Activated CD4-positive, alpha-beta T cell treated with anti-CD3 and anti-CD28 coated beads for 4 hours (primary cell): Measurements from ENCODE around the gene PITPNC1.
"Not testable (repeated sequence)": the region's sequence is repeated elsewhere in the genome, so short reads cannot be mapped to it uniquely, and the experiment has no call there.

Source experiments
- DNase-seq, 2 donors: peaks; one replicate each; pipeline ENCODE4 v3.0.0-alpha.2; 2020

PITPNC1 gene

DNA sequence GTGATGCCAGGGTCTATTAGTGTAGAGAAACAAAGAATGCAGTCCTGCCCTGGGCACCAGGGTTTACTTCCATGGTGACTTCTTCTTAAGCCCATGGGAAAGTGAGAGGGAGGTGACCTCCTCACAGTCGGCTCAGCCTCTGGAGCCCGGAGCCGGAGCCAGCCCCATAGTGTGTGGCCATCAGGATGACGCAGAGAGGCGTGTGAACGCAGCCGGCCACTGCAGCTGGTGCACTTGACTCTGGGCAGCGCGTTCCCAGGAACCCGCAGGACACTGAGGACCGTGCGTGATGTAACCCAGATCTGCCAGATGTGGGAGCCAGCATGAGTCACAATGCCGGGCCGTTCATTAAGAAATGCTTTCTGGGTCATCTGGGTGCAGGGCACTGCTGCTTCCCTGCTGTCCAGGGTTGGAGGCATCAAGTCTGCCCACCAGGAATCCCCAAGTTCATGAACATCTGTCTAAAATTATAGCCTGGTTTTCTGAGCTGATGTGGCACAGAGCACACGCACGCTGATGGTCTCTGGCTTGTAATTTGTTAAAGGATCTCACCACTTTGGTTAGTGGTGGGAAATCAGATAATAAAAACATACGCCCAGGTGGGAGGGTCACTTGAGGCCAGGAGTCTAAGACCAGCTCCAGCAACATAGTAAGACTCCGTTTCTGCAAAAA lies 114.1 kb downstream of the PITPNC1 start:
- DNase-seq: no peak

DNA sequence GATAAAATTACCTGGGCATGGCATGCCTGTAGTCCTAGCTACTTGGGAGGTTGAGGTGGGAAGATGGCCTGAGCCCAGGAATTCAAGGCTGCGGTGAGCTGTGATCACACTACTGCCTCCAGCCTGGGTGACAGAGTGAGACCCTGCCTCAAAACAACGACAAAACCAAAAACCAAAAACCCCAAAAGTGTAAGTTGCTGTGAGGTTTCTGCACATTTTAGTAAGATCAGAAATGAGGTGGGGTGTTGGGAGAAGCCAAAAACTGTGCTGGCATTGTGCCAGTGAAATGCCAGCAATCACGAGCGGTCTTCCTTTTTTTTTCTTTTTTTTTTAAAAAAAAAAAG lies 114.6 kb downstream of the PITPNC1 start:
- DNase-seq: no peak

DNA sequence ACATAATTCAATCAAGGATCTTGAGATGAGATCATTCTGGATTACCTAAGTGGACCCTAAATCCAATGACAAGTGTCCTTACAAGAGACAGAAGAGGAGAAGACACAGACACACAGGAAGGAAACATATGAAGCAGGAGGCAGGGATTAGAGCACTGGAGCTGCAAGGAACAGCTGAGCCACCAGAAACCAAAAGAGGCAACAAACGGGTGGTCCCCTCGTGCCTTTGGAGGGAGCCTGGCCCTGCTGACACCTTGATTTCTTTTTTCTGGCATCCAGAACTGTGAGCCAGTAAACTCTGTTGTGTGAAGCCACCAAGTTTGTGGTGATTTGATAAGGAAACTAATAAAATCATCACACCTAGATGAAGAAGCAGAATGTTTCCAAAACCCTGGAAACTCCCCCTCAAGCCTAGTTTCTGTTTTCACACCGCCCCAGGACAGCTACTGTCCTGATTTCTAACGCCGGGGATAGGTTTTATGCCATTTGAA lies 115.2 kb downstream of the PITPNC1 start:
- DNase-seq: no peak

DNA sequence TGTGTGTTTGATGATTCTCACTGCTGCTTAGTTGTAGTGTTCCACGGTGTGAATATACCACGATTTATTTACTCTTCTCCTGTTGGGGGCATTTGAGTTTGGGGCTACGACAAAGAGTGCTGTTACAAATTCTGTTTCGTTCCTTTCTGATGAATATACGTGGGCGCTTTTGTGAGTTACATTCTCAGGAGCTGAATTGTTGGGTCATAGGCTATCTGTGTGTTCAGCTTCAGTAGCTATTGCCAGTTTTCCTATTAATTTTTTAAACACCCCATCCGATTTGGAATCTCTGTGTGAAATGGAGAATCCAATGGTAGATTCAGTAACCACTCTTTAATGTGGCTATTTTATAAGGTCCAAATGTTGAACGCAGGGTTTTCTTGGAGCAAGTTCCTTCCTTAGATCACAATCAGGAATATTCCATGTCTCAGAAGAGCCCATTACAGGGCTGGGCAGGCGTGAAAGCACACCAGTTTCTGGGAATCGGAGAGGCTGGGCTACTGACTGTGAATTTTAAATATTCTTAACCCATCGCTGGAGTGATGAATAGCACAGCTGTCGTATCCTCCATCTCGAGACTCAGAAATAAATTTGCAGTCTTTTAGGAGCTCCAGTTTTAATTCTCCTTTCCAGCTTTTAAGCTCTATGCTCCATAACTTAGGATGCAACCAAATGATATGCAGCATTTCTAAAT lies 115.9 kb downstream of the PITPNC1 start:
- DNase-seq: no peak

DNA sequence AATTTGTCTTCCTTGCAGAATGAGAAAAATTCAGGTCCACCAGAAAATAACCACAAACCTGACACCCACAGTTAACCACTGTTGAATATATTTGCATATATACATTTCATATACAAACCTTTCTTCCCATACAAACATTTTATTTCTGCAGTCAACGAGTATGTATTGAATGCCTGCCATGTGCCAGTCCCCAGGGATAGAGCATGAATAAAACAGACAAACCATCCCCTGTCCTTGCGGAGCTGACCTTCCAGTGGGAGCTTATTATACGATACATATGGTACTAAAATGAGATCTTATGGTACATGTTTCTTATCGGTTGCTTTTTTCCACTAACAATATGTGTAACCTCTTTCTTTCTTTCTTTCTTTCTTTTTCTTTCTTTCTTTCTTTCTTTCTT lies 116.7 kb downstream of the PITPNC1 start:
- DNase-seq: no peak

DNA sequence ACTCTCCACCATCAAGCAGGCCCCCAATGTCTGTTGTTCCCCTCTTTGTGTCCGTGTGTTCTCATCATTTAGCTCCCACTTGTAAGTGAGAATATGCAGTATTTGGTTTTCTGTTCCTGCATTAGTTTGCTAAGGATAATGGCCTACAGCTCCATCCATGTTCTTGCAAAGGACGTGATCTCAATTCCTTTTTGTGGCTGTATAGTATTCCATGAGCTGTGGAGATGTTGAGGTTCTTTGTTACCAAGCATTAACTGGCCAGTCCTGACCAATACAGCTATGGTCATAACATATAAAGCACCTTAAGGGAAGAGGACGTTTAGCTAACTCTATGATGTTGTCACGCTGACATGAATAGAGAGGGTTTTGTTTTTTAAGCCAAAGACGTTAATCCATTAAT lies 118.5 kb downstream of the PITPNC1 start:
- not testable (repeated sequence) for DNase-seq

DNA sequence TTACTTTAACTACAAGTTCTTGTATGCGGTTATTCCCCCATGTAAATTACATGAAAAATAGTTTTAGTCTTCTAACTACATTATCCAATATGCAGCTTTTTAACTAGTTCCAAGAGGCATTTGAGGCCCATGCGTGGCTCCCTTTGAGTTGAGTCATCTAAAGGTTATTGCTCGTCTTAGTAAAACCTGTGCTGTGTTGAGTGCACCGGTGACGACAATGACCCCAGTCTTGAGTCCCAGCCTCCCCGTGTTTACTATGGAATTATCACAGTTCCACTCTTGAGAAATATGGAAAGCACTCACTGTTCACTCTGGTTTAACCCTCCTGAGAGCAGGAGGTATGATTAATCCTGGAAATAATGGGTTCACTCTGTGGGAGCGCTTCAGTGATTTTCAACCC lies 119.2 kb downstream of the PITPNC1 start:
- no peak for DNase-seq

DNA sequence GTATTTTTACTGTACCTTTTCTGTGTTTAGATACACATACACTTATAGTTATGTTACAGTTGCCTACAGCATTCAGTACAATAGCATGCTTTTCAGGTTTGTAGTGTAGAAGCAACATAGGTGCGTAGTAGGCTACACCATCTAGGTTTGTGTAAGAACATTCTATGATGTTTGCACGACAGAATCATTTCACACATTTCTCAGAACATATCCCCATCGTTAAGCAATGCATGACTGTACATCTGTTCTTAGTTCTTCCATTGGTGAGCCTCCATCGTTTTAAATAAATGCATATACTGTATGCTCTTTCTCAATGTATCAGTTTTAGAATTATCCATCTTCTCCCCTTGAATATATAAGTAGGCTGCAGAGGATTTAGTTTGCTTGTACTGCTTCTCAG lies 122.6 kb downstream of the PITPNC1 start:
- DNase-seq: no peak

DNA sequence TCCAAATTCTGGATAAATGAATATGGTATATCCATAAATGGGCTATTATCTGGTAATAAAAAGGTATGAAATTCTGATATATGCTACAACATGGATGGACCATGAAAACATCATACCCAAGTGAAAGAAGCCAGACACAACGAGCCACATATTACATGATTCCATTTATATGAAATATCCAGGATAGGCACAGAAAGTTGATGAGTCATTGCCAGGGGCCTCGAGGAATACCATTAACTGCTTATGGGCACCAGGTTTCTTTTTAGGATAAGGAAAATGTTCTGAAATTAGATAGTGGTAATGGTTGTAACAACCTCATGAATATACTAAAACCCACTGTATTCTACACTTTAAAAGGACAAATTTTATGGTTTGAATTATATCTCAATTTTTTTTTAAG lies 123.2 kb downstream of the PITPNC1 start:
- no peak for DNase-seq

DNA sequence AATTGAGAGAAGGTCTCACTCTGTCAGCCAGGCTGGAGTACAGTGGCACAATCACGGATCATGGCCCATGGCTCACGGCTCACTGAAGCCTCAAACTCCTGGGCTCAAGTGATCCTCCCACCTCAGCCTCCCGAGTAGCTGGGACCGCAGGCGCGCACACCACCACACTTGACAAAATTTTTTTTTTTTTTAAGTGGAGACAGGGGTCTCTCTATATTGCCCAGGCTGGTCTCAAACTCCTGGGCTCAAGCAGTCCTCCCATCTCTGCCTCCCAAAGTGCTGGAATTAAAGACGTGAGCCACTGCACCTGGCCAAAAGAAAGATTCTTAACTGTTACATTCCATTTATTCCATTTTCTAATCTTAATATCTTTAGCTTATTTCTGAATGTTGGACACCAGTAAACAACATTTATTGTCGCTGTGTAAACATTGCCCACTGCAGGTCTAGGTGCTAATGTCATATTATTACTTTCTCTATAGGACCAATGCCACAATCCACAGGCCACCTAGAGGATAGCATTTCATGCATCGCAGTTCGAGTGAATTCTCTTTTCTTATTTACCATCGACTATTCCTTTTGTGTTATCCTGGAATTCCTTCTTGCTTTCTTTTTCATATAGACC lies 123.7 kb downstream of the PITPNC1 start:
- DNase-seq: no peak

DNA sequence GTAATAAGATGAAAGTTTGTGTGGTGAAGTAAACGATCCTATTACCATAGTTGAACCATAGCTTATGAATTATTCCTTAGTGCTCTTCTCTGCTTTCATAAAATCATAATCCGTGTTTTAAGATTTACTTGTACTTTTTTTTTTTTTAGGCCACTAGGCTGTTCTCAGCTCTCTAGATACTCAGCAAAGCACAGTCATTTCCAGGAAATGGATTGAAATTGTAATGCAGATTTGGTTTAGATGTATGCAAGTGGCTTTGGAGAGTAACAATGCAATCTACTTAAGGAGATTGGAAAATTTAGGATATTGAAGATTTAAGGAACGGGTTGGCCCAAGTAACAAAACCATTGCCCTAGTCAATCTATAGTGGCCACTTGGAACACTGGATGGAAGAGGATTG lies 125.1 kb downstream of the PITPNC1 start:
- no peak for DNase-seq

DNA sequence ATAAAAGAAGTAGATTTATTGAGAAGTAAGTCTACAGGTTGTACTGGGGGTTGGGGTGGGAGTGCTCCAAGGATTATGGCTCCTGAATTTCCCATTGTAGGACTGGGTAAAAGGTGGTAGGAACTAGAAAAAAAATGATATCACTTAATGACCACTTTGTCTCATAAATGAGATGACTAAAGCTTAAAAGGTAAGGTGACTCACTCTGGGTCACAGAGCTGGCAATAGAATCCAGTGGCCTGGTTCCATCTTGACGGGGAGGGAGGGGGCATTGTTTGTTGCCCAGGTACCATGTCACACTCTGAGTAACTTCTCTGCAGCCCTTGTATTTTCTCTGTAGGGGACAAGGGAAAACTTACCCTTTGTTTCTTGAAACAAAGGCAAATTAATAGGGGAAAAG lies 126.1 kb downstream of the PITPNC1 start:
- DNase-seq: peak in 1 of 2 donors; percentile 31

DNA sequence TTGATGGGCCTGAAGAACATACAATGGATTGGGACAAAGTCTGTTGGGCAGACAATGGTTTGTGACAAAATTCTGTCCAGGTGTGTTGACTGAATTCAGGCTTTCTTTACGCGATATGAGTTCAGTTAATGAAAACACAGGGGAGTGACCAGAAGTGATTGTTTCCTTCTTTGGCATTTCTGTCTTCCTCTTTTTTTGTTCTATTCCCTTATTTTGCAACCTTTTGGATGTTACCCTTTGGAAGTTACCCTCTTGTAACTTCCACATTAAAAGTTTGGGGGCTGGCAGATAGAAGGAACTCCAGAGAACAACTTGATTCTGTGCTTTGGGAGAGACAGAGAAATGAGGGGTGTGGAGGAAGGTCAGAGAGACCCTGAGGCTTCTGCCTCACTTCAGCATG lies 126.7 kb downstream of the PITPNC1 start:
- DNase-seq: no peak

DNA sequence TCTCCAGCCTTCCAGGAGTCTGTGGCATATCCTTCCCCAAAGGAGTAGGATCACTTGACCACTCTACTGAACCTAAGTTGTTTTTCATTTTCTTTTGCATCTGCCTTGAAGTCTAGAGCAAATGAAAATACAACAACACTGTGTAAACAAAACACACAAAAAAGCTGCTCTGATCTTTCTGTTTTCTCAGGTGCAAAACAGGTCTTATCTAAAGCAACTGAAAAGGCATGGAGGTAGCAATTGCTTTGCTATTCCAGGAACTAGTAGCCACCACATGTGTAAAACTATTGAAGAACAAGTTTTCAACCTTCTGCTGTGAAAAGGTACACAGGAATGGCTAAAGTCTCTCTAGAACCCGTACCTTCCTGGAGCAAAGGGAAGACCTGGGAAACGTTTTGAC lies 127.1 kb downstream of the PITPNC1 start:
- DNase-seq: no peak

DNA sequence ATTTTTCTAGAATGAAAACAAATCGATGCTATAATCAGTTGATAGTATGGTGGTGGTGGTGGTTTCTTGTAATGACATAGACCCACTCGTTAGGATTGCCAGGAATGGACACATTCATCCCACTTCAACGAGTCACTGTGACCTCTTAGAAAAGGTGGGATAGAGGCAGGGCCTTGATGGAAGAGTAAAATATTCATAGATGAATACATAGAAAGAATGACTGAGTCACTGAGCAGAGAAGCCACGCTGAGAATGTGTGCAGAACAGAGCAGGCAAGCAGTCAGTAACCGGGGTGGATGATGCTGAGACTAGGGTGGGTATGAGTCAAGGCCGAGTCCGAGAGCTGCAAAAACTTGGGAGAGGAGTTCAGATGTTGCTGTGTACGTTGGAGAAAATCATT lies 129.9 kb downstream of the PITPNC1 start:
- DNase-seq: no peak

DNA sequence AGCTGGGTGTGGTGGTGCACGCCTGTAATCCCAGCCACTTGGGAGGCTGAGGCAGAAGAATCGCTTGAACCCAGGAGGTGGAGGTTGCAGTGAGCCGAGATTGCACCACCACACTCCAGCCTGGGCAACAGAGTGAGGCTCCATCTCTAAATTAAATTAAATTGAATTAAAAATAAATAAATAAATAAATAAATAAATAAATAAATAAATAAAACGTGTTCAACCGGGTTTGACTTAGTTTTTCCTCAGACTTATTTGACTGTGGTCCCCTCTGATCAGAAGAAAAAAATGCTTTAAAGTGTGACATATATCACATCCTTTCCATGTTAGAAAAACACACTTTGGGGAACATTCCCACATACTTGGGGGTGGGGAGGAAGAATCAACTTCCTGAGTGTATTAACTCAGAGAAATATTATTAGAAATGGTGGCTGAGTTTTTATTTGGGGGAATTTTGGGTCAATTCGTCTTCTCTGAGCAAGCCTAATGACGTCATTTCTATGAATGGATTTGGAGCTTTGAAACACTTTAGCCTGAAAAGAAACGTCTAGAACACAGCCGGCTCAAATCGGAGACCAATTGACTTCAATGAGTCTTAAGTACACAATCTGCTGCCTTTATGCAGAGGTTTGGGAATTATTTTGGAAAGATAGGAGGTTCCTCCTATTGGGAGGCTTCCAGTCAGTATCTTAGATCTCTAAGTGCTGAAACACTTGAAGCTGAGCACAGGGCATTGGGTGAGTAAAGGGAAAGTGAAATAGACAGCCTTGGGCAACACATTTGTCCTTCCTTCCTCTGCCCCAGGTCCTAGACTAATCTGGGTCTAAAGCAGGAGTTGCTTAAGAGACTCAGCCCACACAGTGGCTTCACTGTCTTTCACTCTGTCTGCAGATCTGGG lies 132.6 kb downstream of the PITPNC1 start:
- no peak for DNase-seq

DNA sequence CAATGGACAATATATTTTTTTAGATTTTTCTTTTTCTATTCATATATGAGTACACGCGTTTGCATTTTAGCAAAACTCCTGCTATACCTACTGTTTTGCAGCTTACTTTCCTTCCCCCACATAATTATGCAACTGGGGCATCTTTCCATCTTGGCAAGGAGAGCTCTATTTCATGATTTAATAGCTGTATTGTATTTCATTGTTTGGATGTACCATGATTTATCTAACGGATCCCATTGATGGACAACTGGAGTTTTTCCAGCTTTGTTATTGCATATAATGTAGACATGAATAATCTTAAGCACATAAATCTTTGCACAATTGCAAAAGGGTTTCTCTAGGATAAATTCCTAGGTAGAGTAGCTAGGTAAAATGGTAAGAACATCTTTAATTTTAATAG lies 133.9 kb downstream of the PITPNC1 start:
- DNase-seq: no peak

DNA sequence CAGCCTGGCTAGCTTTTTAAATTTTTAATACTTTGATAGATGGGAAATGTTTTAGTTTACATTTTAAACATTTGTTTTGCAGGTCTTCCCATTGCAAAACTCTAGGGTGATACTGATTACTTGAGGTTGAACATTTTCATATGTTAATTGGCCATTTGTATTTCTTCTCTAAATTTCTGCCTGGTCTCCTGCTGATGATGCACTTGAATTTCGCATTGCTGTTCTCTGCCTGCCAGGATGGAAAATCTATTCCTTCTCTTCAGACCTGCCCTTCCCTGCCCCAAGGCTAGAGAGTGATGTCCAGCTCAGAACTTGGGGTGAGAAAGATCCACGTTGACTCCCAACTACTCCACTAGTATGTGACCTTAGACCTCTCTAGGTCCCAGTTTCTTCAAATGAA lies 134.7 kb downstream of the PITPNC1 start:
- no peak for DNase-seq

DNA sequence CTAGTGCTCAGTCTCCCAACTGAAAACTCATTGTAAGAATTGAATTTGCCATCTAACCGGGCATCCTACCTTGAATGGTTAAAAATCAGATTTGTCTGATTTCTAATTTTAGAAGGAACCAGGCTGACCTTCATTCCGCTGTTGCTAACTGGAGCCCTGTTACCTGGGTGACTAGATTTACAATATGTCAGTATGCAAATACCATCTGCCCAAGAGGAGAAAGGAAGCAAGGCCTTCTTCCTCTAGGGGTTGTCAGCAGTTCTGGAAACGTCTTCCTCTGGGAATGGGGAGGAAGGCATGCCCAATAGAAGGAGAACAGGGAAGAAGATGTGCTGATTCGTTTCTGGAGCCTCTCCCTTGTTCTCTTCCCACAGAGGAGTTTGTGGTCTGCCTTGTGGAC lies 137.9 kb downstream of the PITPNC1 start:
- DNase-seq: no peak

DNA sequence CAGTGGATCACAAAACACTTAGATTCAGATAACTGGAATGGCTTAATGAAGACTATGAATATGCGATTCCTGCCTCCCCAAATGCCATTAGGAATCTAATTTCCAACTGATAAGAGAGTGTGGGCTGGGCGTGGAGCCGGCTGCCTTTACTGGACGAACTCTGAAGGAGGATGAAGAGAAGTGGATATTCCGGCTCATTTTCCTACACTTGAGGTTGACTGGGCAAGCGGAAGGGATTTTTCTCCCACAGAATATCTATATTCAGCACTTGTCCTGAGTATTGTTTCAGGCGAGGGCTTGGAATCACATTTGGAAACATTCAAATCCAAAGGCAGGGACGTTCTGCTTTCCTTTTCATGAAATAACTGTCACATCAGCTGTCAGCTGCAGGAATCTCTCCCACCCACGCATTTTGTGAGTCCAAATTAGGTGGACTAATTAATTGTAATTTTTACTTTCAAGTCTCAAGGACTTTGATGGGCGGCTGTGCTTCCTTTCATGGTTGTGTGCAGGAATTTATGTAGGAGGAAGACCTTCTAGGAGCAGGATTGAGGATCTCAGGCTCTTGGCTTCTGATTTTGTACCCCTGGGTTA lies 138.5 kb downstream of the PITPNC1 start:
- no peak for DNase-seq

DNA sequence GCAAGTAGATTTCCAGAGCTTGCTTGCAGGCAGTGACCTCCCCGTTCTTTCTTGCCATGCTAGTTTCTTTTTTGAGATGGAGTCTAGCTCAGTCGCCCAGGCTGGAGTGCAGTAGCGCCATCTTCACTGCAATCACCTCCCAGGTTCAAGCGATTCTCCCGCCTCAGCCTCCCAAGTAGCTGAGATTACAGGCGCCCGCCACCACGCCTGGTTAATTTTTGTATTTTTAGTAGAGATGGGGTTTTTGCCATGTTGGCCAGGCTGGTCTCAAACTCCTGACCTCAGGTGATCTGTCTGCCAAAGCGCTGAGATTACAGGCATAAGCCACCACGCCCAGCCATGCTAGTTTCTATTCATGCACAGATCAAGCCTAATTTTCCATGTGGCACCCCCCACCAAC lies 139.5 kb downstream of the PITPNC1 start:
- not testable (repeated sequence) for DNase-seq

DNA sequence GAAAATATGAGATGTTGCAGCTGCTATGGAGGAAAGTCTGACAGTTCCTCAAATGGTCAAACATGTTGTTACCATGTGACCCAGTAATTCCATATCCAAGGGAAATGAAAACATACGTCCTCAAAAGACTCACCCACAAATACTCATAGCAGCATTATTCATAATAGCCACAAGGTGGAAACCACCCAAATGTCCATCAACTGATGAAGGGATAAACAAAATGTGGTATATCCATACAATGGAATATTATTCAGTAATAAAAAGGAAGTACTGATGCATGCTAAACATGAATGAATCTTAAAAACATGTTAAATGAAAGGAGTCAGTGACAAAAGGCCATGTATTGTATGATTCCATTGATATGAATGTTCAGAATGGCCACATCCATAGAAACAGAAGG lies 140.2 kb downstream of the PITPNC1 start:
- no peak for DNase-seq

DNA sequence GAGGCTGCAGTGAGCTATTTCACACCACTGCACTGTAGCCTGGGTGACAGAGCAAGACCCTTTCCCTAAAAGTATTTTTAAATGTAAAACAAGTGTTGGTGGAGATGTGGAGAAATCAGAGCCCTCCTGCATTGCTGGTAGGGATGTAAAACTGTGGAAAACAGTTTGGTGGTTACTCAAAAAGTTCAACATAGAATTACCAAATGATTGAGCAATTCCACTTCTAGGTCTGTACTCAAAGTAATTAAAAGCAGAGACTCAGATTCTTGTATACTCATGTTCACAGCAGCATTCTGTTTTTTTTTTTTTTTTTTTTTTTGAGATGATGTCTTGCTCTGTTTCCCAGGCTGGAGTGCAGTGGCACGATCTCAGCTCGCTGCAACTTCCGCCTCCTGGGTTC lies 141.8 kb downstream of the PITPNC1 start:
- no peak for DNase-seq
